H1 (cell line): ENCODE measurements around the gene DIP2C. TPM values are rescaled to one million over a fixed set of nuclear protein-coding genes. Genes with fewer than 3 reads are reported as not detected.

Experiments used
- CBX5 ChIP-seq: fragments of 300-800, 300-1000 bp; sonication (generic); IDR thresholded peaks from 2 replicates; pipeline ENCODE4 v1.7.1; 2016; ENCODE audit warnings: antibody characterized with exemption, low read length, low read depth
- CEBPB ChIP-seq: IDR thresholded peaks from 2 replicates; pipeline ENCODE4 v1.6.1; 2012; ENCODE audit warnings: low read depth, low read length
- polyA plus RNA-seq, 7 experiments: library from polyadenylated mRNA; depleted of rRNA in 3 of 7; stranded (reverse) in 5 of 7; unstranded in 2 of 7; fragments of >200 nt in 5 of 7; fragments of 200-250 nt in 2 of 7; gene quantifications; 1 replicate in 5 of 7; 2 replicates in 1 of 7; 4 replicates in 1 of 7; pipeline versions ENCODE4 v1.2.1 to v1.2.3, GENCODE V29; 2011 to 2013; ENCODE audit warnings: missing spikeins in 2 of 7, mixed read lengths in 2 of 7
- total RNA-seq: library from RNA; stranded (reverse); fragmentation: NEBNext Ultra II Directional; extraction: Animal tissue kit (Norgen Biotek cat#: 25700); gene quantifications from 2 replicates; pipeline ENCODE4 v1.2.1, GENCODE V29; 2021

Gene DIP2C
- total and polyA plus RNA-seq, 2 of the 8 experiments (the other 6 are each of a cell fraction or from before 2014, with no cell fraction given) = 3.8 to 9.3 TPM

DNA sequence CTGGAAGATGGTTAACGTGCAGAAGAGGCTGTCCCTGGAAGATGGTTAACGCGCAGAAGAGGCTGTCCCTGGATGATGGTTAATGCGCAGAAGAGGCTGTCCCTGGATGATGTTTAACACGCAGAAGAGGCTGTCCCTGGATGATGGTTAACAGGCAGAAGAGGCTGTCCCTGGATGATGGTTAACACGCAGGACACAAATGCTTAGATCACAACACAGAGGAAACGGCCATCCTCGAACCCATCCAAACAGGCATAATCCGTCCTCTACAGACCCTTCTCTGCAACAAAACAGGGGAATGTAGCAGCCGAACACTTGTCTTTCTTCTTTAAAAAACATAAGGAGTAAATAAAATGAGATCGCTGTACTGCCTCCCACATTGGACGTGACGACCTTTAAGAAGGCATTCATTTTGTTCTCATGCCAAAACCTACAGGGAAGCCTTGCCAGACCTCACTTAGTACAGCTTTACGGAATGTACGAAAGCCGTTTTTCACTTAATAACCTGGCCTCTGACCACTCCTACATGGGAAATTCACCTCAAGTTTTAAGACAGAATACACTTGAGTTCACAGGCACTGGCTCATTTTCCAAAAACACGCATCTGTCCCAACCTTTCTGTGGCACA is 309.0 kb downstream of the DIP2C start (continued):
- TF ChIP-seq CEBPB (no peak), CBX5 (no peak)
